Measurements from ENCODE around the gene SCGB1A1.

Gene SCGB1A1

GRCh38 chr11:62401811-62402210, 17.0 kb upstream of the SCGB1A1 start:
- TF ChIP-seq CTCF (IDR thresholded peaks at IDR 0.05; ENCODE audit: low read depth, low read length, missing control alignments): no peak
- no peak for DNase-seq (ENCODE audit: low read depth)
- in situ Hi-C loops (cut with HindIII; ENCODE audit: low sequenced_read_pairs): no loop called here
- no peak overlapping the region for H3K4me3 ChIP-seq (ENCODE audit: low read depth, low read length)

GRCh38 chr11:62402226-62402959, 16.4 kb upstream of the SCGB1A1 start:
- in situ Hi-C loops (cut with HindIII; ENCODE audit: low sequenced_read_pairs): no loop called here
- H3K4me3 ChIP-seq (ENCODE audit: low read depth, low read length): no peak overlapping the region
- DNase-seq (ENCODE audit: low read depth): no peak

GRCh38 chr11:62402960-62403730, 15.7 kb upstream of the SCGB1A1 start:
- in situ Hi-C loops (cut with HindIII; ENCODE audit: low sequenced_read_pairs): no loop called here
- H3K4me3 ChIP-seq (ENCODE audit: low read depth, low read length): no peak overlapping the region
- TF ChIP-seq CTCF (IDR thresholded peaks at IDR 0.05; ENCODE audit: low read depth, low read length, missing control alignments): no peak
- no peak for DNase-seq (ENCODE audit: low read depth)

More at GRCh38 chr11:62402226-62402959, 16.4 kb upstream of the SCGB1A1 start:
- TF ChIP-seq CTCF (IDR thresholded peaks at IDR 0.05; ENCODE audit: low read depth, low read length, missing control alignments): no peak

- no peak for TF ChIP-seq CTCF (IDR thresholded peaks at IDR 0.05; ENCODE audit: low read depth, low read length, missing control alignments)
- H3K4me3 ChIP-seq (ENCODE audit: low read depth, low read length): no peak overlapping the region
- no peak for DNase-seq (ENCODE audit: low read depth)
- in situ Hi-C loops (cut with HindIII; ENCODE audit: low sequenced_read_pairs): no loop called here
Observed at GRCh38 chr11:62404435-62404834, 14.4 kb upstream of the SCGB1A1 start.

GRCh38 chr11:62404901-62405300, 13.9 kb upstream of the SCGB1A1 start:
- no peak for TF ChIP-seq CTCF (IDR thresholded peaks at IDR 0.05; ENCODE audit: low read depth, low read length, missing control alignments)
- no peak overlapping the region for H3K4me3 ChIP-seq (ENCODE audit: low read depth, low read length)
- no peak for DNase-seq (ENCODE audit: low read depth)
- in situ Hi-C loops (cut with HindIII; ENCODE audit: low sequenced_read_pairs): no loop called here

GRCh38 chr11:62406034-62406433, 12.8 kb upstream of the SCGB1A1 start:
- in situ Hi-C loops (cut with HindIII; ENCODE audit: low sequenced_read_pairs): no loop called here
- H3K4me3 ChIP-seq (ENCODE audit: low read depth, low read length): no peak overlapping the region
- no peak for DNase-seq (ENCODE audit: low read depth)
- TF ChIP-seq CTCF (IDR thresholded peaks at IDR 0.05; ENCODE audit: low read depth, low read length, missing control alignments): no peak
